ENCODE results near the gene HSPD1. TPM values are rescaled to one million over a fixed set of nuclear protein-coding genes. Genes with fewer than 3 reads are reported as not detected.

HSPD1 gene
- total and polyA plus RNA-seq, 9 of the 15 experiments (the other 6 are each of a cell fraction or from before 2014, with no cell fraction given) = 398 to 1,014 (median 622) TPM

DNA sequence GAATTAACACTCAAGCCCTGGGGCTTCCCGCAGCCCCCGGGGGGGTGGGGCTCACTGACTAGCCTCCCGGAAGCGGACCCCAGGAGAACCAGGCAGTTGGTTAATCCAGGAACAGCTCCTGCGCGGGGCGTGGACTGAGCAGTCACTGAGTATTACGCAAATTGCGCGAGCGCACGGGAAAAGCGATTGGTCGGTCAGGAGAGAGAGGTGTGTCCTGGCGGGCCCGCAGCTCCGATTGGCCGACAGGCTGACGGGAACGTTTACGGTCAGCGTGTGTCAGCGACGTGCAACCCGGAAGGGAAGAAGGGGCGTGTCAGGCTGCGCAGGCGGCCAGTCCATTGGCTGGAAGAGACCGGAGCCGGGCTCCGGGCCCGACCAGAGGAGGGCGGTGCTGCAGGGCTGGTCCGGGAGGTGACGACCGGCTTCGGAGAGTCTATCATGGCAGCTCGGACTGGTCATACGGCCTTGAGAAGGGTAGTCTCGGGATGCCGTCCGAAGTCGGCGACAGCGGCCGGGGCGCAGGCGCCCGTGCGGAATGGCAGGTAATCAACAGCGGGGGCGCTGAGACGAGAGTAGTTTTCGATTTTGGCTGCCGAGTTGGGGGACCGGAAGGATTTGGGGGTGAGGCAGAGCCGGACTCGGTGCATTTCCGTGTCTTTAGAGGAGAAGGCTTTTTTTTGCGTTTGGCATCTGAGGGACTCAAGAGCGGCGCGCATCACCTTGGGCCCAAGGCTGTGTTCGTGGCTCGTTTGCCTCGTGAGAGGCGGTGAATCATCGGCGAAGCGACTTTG is 46.3 kb downstream of the HSPD1 start, which contains the start of gene COQ10B (continued):
- TF ChIP-seq NR4A1 (CRISPR knock-in tag; IDR thresholded peaks at IDR 0.05) (no peak), NR4A1 (tag; IDR thresholded peaks at IDR 0.05) (no peak), STAG1 (CRISPR knock-in tag; IDR thresholded peaks at IDR 0.05; ENCODE audit: borderline replicate concordance) (no peak), BRCA1 (IDR thresholded peaks at IDR 0.05) (no peak), BRCA1 (CRISPR knock-in tag; IDR thresholded peaks at IDR 0.05) (no peak), CCAR2 (IDR thresholded peaks at IDR 0.05; ENCODE audit: low read depth, low read length) (no peak), PTBP1 (IDR thresholded peaks at IDR 0.05; ENCODE audit: low read depth, low read length) (no peak), TCF7L2 (IDR thresholded peaks at IDR 0.05; ENCODE audit: low read depth, low read length) (no peak), SAP30 (IDR thresholded peaks at IDR 0.05; ENCODE audit: borderline replicate concordance, insufficient read depth, low read depth, low read length, poor library complexity, severe bottlenecking) (no peak), ZNF445 (CRISPR knock-in tag; IDR thresholded peaks at IDR 0.05; ENCODE audit: low read depth) (no peak), ZNF217 (CRISPR knock-in tag; IDR thresholded peaks at IDR 0.05) (no peak), TEAD4 (IDR thresholded peaks at IDR 0.05; ENCODE audit: low read length) (0 out of 2 replicates have a peak, but pooled peaks have one; percentile 8), TEAD4 (CRISPR knock-in tag; IDR thresholded peaks at IDR 0.05; ENCODE audit: borderline replicate concordance) (no peak), RAD21 (CRISPR knock-in tag; conservative IDR thresholded peaks at IDR 0.05 in 1 of 2, IDR thresholded peaks at IDR 0.05 in 1 of 2) (no peak), SMC3 (conservative IDR thresholded peaks at IDR 0.05; ENCODE audit: insufficient read depth, low read depth, low read length) (no peak), PCBP1 (IDR thresholded peaks at IDR 0.05; ENCODE audit: low read depth, low read length, poor library complexity, severe bottlenecking) (no peak), MECOM (CRISPR knock-in tag; IDR thresholded peaks at IDR 0.05) (no peak), ZZZ3 (IDR thresholded peaks at IDR 0.05) (no peak), ZNF347 (CRISPR knock-in tag; IDR thresholded peaks at IDR 0.05; ENCODE audit: low read depth) (no peak), ARID2 (IDR thresholded peaks at IDR 0.05) (no peak), LARP7 (IDR thresholded peaks at IDR 0.05) (no peak)
- TF ChIP-seq, protein P1, sequence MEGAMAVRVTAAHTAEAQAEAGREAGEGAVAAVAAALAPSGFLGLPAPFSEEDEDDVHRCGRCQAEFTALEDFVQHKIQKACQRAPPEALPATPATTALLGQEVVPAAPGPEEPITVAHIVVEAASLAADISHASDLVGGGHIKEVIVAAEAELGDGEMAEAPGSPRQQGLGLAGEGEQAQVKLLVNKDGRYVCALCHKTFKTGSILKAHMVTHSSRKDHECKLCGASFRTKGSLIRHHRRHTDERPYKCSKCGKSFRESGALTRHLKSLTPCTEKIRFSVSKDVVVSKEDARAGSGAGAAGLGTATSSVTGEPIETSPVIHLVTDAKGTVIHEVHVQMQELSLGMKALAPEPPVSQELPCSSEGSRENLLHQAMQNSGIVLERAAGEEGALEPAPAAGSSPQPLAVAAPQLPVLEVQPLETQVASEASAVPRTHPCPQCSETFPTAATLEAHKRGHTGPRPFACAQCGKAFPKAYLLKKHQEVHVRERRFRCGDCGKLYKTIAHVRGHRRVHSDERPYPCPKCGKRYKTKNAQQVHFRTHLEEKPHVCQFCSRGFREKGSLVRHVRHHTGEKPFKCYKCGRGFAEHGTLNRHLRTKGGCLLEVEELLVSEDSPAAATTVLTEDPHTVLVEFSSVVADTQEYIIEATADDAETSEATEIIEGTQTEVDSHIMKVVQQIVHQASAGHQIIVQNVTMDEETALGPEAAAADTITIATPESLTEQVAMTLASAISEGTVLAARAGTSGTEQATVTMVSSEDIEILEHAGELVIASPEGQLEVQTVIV (CRISPR knock-in tag; IDR thresholded peaks at IDR 0.05; ENCODE audit: borderline replicate concordance) = no peak
- TF ChIP-seq, protein P2, sequence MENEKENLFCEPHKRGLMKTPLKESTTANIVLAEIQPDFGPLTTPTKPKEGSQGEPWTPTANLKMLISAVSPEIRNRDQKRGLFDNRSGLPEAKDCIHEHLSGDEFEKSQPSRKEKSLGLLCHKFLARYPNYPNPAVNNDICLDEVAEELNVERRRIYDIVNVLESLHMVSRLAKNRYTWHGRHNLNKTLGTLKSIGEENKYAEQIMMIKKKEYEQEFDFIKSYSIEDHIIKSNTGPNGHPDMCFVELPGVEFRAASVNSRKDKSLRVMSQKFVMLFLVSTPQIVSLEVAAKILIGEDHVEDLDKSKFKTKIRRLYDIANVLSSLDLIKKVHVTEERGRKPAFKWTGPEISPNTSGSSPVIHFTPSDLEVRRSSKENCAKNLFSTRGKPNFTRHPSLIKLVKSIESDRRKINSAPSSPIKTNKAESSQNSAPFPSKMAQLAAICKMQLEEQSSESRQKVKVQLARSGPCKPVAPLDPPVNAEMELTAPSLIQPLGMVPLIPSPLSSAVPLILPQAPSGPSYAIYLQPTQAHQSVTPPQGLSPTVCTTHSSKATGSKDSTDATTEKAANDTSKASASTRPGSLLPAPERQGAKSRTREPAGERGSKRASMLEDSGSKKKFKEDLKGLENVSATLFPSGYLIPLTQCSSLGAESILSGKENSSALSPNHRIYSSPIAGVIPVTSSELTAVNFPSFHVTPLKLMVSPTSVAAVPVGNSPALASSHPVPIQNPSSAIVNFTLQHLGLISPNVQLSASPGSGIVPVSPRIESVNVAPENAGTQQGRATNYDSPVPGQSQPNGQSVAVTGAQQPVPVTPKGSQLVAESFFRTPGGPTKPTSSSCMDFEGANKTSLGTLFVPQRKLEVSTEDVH (IDR thresholded peaks at IDR 0.05; ENCODE audit: low read depth, partially characterized antibody) = peak; percentile 57

Measured in K562 (cell line).